K562 (cell line): ENCODE measurements around the gene PLAAT5. TPM values are rescaled to one million over a fixed set of nuclear protein-coding genes. Genes with fewer than 3 reads are reported as not detected.
"Not testable (repeated sequence)": the region's sequence is repeated elsewhere in the genome, so short reads cannot be mapped to it uniquely, and the experiment has no call there.

Experiments
- ATF4 ChIP-seq: fragments of 450-650 bp; formaldehyde crosslinking; IDR thresholded peaks from 2 replicates; pipeline ENCODE4 v1.4.0; 2022; ENCODE audit warnings: mild to moderate bottlenecking, moderate library complexity
- BACH1 ChIP-seq: fragments of 200-800 bp; sonication (Bioruptor generic); IDR thresholded peaks from 2 replicates; pipeline ENCODE4 v1.6.1; 2016; ENCODE audit warnings: missing genetic modification characterization, missing compliant biosample characterization
- CEBPB ChIP-seq: fragments of 450-650 bp; IDR thresholded peaks from 2 replicates; pipeline ENCODE4 v1.6.1; 2016; ENCODE audit warnings: missing genetic modification characterization, missing compliant biosample characterization
- CREB5 ChIP-seq: fragments of 250-450 bp; sonication (Bioruptor Pico); IDR thresholded peaks from 2 replicates; pipeline ENCODE4 v1.5.0; 2020; ENCODE audit warnings: mild to moderate bottlenecking
- DIDO1 ChIP-seq: fragments of 450-650 bp; IDR thresholded peaks from 2 replicates; pipeline ENCODE4 v1.6.1; 2016; ENCODE audit warnings: low read depth, missing biosample characterization, missing genetic modification characterization
- ESRRA ChIP-seq: fragments of 450-650 bp; IDR thresholded peaks from 2 replicates; pipeline ENCODE4 v1.6.1; 2014; ENCODE audit warnings: low read depth, mild to moderate bottlenecking, moderate library complexity, borderline replicate concordance
- JUND ChIP-seq, 2 experiments: IDR thresholded peaks; 2 replicates in 1 of 2; 3 replicates in 1 of 2; pipeline ENCODE4 v1.6.1; 2011; ENCODE audit warnings: borderline replicate concordance in 2 of 2, low read depth in 2 of 2, low read length in 2 of 2, improper control_type of control experiment in 1 of 2, missing biosample characterization in 1 of 2, missing genetic modification characterization in 1 of 2, missing genetic modification reagents in 1 of 2
- KLF13 ChIP-seq: fragments of 450-650 bp; IDR thresholded peaks from 2 replicates; pipeline ENCODE4 v1.6.1; 2016; ENCODE audit warnings: missing genetic modification characterization, low read depth, mild to moderate bottlenecking, missing compliant biosample characterization, moderate library complexity, borderline replicate concordance
- TEAD2 ChIP-seq: fragments of 450-650 bp; IDR thresholded peaks from 2 replicates; pipeline ENCODE4 v1.6.1; 2016; ENCODE audit warnings: missing genetic modification characterization, control low read depth, missing compliant biosample characterization
- ZBTB26 ChIP-seq: fragments of 450-650 bp; formaldehyde crosslinking; IDR thresholded peaks from 2 replicates; pipeline ENCODE4 v1.4.0; 2022; ENCODE audit warnings: missing genetic modification characterization
- ZBTB9 ChIP-seq: fragments of 450-650 bp; formaldehyde crosslinking; IDR thresholded peaks from 2 replicates; pipeline ENCODE4 v1.4.0; 2020; ENCODE audit warnings: mild to moderate bottlenecking, moderate library complexity
- ZNF175 ChIP-seq: fragments of 200-800 bp; sonication (Bioruptor generic); IDR thresholded peaks from 2 replicates; pipeline ENCODE4 v1.6.1; 2016; ENCODE audit warnings: low read depth, mild to moderate bottlenecking, missing genetic modification characterization, missing compliant biosample characterization
- ZNF324 ChIP-seq: fragments of 250-450 bp; sonication (Bioruptor Pico); IDR thresholded peaks from 2 replicates; pipeline ENCODE4 v1.4.0; 2020; ENCODE audit warnings: mild to moderate bottlenecking
- ZNF586 ChIP-seq: fragments of 450-650 bp; formaldehyde crosslinking; conservative IDR thresholded peaks from 2 replicates; pipeline ENCODE4 v1.4.0; 2020; ENCODE audit warnings: mild to moderate bottlenecking, moderate library complexity
- ZNF639 ChIP-seq, 2 experiments: fragments of 200-800 bp in 1 of 2; sonication (Bioruptor generic) in 1 of 2; sonication (generic) in 1 of 2; formaldehyde crosslinking in 1 of 2; IDR thresholded peaks in 1 of 2; conservative IDR thresholded peaks in 1 of 2; 2 replicates each; pipeline versions ENCODE4 v1.5.0 to v1.6.1; 2016 to 2020; ENCODE audit warnings: missing compliant biosample characterization in 1 of 2, missing genetic modification characterization in 1 of 2, missing genetic modification reagents in 1 of 2
- ZNF695 ChIP-seq: fragments of 450-650 bp; formaldehyde crosslinking; IDR thresholded peaks from 2 replicates; pipeline ENCODE4 v1.4.0; 2020; ENCODE audit warnings: mild to moderate bottlenecking, moderate library complexity
- ZNF740 ChIP-seq, 3 experiments: fragments of 200-800 bp in 1 of 3; sonication (Bioruptor generic) in 1 of 3; sonication (generic) in 1 of 3; formaldehyde crosslinking in 1 of 3; IDR thresholded peaks; 2 replicates each; pipeline versions ENCODE4 v1.6.1 to v1.8.0; 2016 to 2022; ENCODE audit warnings: mild to moderate bottlenecking in 2 of 3, missing compliant biosample characterization in 2 of 3, missing genetic modification characterization in 2 of 3, missing genetic modification reagents in 1 of 3
- polyA plus RNA-seq, 8 experiments: library from polyadenylated mRNA; depleted of rRNA in 4 of 8; stranded (reverse) in 5 of 8; unstranded in 3 of 8; fragments of >200 nt; fragmentation: Nextera tagmentation in 2 of 8; fragmentation: Illumina TruSeq in 1 of 8; extraction: Ambion mirVana in 2 of 8; extraction: Trizol in 1 of 8; gene quantifications; 2 replicates each; pipeline versions ENCODE4 v1.2.1 to v1.2.3, GENCODE V29; 2011 to 2014; ENCODE audit warnings: inconsistent platforms in 1 of 8, missing spikeins in 1 of 8
- total RNA-seq, 7 experiments: library from RNA; depleted of rRNA in 6 of 7; stranded (reverse); fragments of >200 nt in 6 of 7; fragmentation: Illumina TruSeq in 2 of 7; extraction: Trizol in 2 of 7; gene quantifications; 2 replicates each; pipeline versions ENCODE4 v1.2.1 to v1.2.3, GENCODE V29; 2011 to 2021; ENCODE audit warnings: low replicate concordance in 1 of 7

PLAAT5 gene
- total and polyA plus RNA-seq, 9 of the 15 experiments (the other 6 are each of a cell fraction or from before 2014, with no cell fraction given) = not detected

GRCh38 chr11:63531074-63531792 is 40.3 kb upstream of the PLAAT5 start (continued):
- not testable (repeated sequence) for TF ChIP-seq ZNF740 (CRISPR knock-in tag; IDR thresholded peaks at IDR 0.05); JUND (tag; IDR thresholded peaks at IDR 0.05; ENCODE audit: borderline replicate concordance, low read depth, low read length)
- TF ChIP-seq ZNF740 (tag; IDR thresholded peaks at IDR 0.05) (peak in 1 of 2 experiments; percentile 98; a peak in 2 of 4 replicates), BACH1 (peak; percentile 86), ATF4 (CRISPR knock-in tag) (peak; percentile 89), ZNF695 (CRISPR knock-in tag) (peak; percentile 93), ZNF639 (CRISPR knock-in tag; conservative IDR thresholded peaks at IDR 0.05 in 1 of 2, IDR thresholded peaks at IDR 0.05 in 1 of 2) (peak in 1 of 2 experiments; percentile 85; a peak in 2 of 4 replicates), DIDO1 (peak; percentile 78; the same call in 1 of the 2 replicates), ZBTB26 (CRISPR knock-in tag) (peak; percentile 97), CEBPB (tag) (peak; percentile 57), ESRRA (peak; percentile 99), TEAD2 (peak; percentile 84; the same call in 1 of the 2 replicates), ZNF324 (CRISPR knock-in tag) (peak; percentile 80), CREB5 (CRISPR knock-in tag) (peak; percentile 97), JUND (IDR thresholded peaks at IDR 0.05; ENCODE audit: borderline replicate concordance, low read depth, low read length) (0 out of 2 replicates have a peak, but pooled peaks have one; percentile 37), ZBTB9 (CRISPR knock-in tag) (peak; percentile 98), ZNF175 (CRISPR knock-in tag) (peak; percentile 95), ZNF586 (CRISPR knock-in tag) (peak; percentile 88), KLF13 (peak; percentile 61; the same call in 1 of the 2 replicates)
